Neural cell (in vitro differentiated cells): Measurements from ENCODE around the gene EFCAB8. TPM values are rescaled to one million over a fixed set of nuclear protein-coding genes. Genes with fewer than 3 reads are reported as not detected.

Experiments
- H2AFZ ChIP-seq: fragments of 200-600, 300-800 bp; sonication (generic), shearing (Covaris generic); 2 replicates; pipeline ENCODE4 v1.6.0; 2014; ENCODE audit warnings: low read depth, mild to moderate bottlenecking, antibody characterized with exemption, low read length, moderate library complexity
- H3F3A ChIP-seq: fragments of 200-600 bp; shearing (Covaris generic); 2 replicates; pipeline ENCODE4 v1.6.1; 2016; ENCODE audit warnings: mild to moderate bottlenecking, moderate library complexity, mixed read lengths, antibody characterized with exemption, low read length; ENCODE audit not compliant: insufficient read depth, poor library complexity, severe bottlenecking
- H3K27ac ChIP-seq: fragments of 200-600, 300-800 bp; sonication (generic), shearing (Covaris generic); 2 replicates; pipeline ENCODE4 v1.5.1; 2014; ENCODE audit warnings: mild to moderate bottlenecking, low read length, moderate library complexity
- H3K27me3 ChIP-seq: fragments of 300-800, 200-600 bp; sonication (generic), shearing (Covaris generic); 2 replicates; pipeline ENCODE4 v1.6.0; 2014; ENCODE audit warnings: mild to moderate bottlenecking, low read depth, low read length, moderate library complexity; ENCODE audit not compliant: insufficient read depth
- H3K36me3 ChIP-seq: fragments of 300-800, 200-600 bp; sonication (generic), shearing (Covaris generic); 2 replicates; pipeline ENCODE4 v1.5.1; 2014; ENCODE audit warnings: mild to moderate bottlenecking, antibody characterized with exemption, low read length, moderate library complexity; ENCODE audit not compliant: insufficient read depth
- H3K4me2 ChIP-seq: fragments of 300-800, 200-600 bp; sonication (generic), shearing (Covaris generic); 2 replicates; pipeline ENCODE4 v1.6.0; 2014; ENCODE audit warnings: mild to moderate bottlenecking, low read length
- H3K4me3 ChIP-seq: fragments of 300-800, 200-600 bp; sonication (generic), shearing (Covaris generic); 2 replicates; pipeline ENCODE4 v1.5.1; 2014; ENCODE audit warnings: mild to moderate bottlenecking, low read length, moderate library complexity
- H3K79me2 ChIP-seq: fragments of 200-600 bp; shearing (Covaris generic); replicated peaks from 2 replicates; pipeline ENCODE4 v1.6.0; 2014; ENCODE audit warnings: mild to moderate bottlenecking, low read length, moderate library complexity; ENCODE audit not compliant: insufficient read depth
- H3K9ac ChIP-seq: fragments of 300-800, 200-600 bp; sonication (generic), shearing (Covaris generic); 2 replicates; pipeline ENCODE4 v1.6.1; 2016; ENCODE audit warnings: mild to moderate bottlenecking, low read length, mixed read lengths
- H3K9me2 ChIP-seq: fragments of 200-600 bp; shearing (Covaris generic); 2 replicates; pipeline ENCODE4 v1.6.1; 2016; ENCODE audit warnings: mild to moderate bottlenecking, low read length, mixed read lengths; ENCODE audit not compliant: insufficient read depth
- H3K9me3 ChIP-seq: fragments of 200-600, 300-800 bp; sonication (generic), shearing (Covaris generic); 2 replicates; pipeline ENCODE4 v1.6.1; 2016; ENCODE audit warnings: mild to moderate bottlenecking, mixed run types, low read length, moderate library complexity, mixed read lengths
- H4K20me1 ChIP-seq: fragments of 200-600 bp; shearing (Covaris generic); 2 replicates; pipeline ENCODE4 v1.6.1; 2016; ENCODE audit warnings: mild to moderate bottlenecking, mixed run types; ENCODE audit not compliant: insufficient read depth
- CTCF ChIP-seq: fragments of 450-650 bp; IDR thresholded peaks from 2 replicates; pipeline ENCODE4 v1.5.1; 2014; ENCODE audit warnings: antibody characterized with exemption, mild to moderate bottlenecking, moderate library complexity; ENCODE audit not compliant: poor library complexity, severe bottlenecking
- EP300 ChIP-seq: fragments of 450-650 bp; conservative IDR thresholded peaks from 2 replicates; pipeline ENCODE4 v1.6.1; 2014; ENCODE audit warnings: antibody characterized with exemption, mild to moderate bottlenecking, moderate library complexity; ENCODE audit not compliant: poor library complexity, severe bottlenecking
- EZH2 ChIP-seq: fragments of 200-600, 300-800 bp; shearing (Covaris generic), sonication (generic); IDR thresholded peaks from 2 replicates; pipeline ENCODE4 v1.6.1; 2014; ENCODE audit warnings: antibody characterized with exemption, low read length, borderline replicate concordance, mild to moderate bottlenecking; ENCODE audit not compliant: insufficient read depth, poor library complexity, severe bottlenecking
- MXI1 ChIP-seq: fragments of 450-650 bp; conservative IDR thresholded peaks from 2 replicates; pipeline ENCODE4 v1.6.1; 2014; ENCODE audit warnings: antibody characterized with exemption, mild to moderate bottlenecking; ENCODE audit not compliant: poor library complexity, severe bottlenecking
- POLR2AphosphoS5 ChIP-seq: IDR thresholded peaks from 2 replicates; pipeline ENCODE4 v1.6.1; 2012
- RAD21 ChIP-seq: fragments of 450-650 bp; conservative IDR thresholded peaks from 2 replicates; pipeline ENCODE4 v1.6.1; 2014; ENCODE audit warnings: antibody characterized with exemption, mild to moderate bottlenecking, moderate library complexity
- REST ChIP-seq: IDR thresholded peaks from 2 replicates; pipeline ENCODE4 v1.6.1; 2012; ENCODE audit warnings: borderline replicate concordance
- SMC3 ChIP-seq: fragments of 450-650 bp; conservative IDR thresholded peaks from 2 replicates; pipeline ENCODE4 v1.6.1; 2014; ENCODE audit warnings: antibody characterized with exemption, mild to moderate bottlenecking, moderate library complexity; ENCODE audit not compliant: poor library complexity
- TAF1 ChIP-seq: IDR thresholded peaks from 2 replicates; pipeline ENCODE4 v1.6.1; 2012; ENCODE audit warnings: low read depth
- polyA plus RNA-seq: library from polyadenylated mRNA; depleted of rRNA; stranded (reverse); fragments of >200 nt; gene quantifications from 2 replicates; pipeline ENCODE4 v1.2.3, GENCODE V29; 2014

The EFCAB8 gene
- polyA plus RNA-seq, 1 donor from 2014 or later, result not detected

GRCh38 chr20:32967961-32968457 is 109.3 kb downstream of the EFCAB8 start:
- H3K27ac ChIP-seq, result no peak overlapping the region
- no peak overlapping the region for H3K9ac ChIP-seq
- no peak overlapping the region for H3K4me2 ChIP-seq
- no peaks in the 10 kb centered on the region for H3K9me3 ChIP-seq
- TF ChIP-seq REST, result no peak
- TF ChIP-seq RAD21, result no peak
- TF ChIP-seq EZH2, result no peak
- TF ChIP-seq CTCF, result no peak
- no peak for TF ChIP-seq TAF1
- TF ChIP-seq SMC3, result no peak
- TF ChIP-seq EP300, result no peak
- TF ChIP-seq POLR2AphosphoS5, result no peak
- no peak for TF ChIP-seq MXI1
- no peak overlapping the region for H2AFZ ChIP-seq
- H3K4me3 ChIP-seq, result no peak overlapping the region
- H3K79me2 ChIP-seq, result no peaks in the 10 kb centered on the region
- no peaks in the 10 kb centered on the region for H3F3A ChIP-seq
- H3K9me2 ChIP-seq, result no peaks in the 10 kb centered on the region
- H3K27me3 ChIP-seq, result no peaks in the 10 kb centered on the region
- no peaks in the 10 kb centered on the region for H4K20me1 ChIP-seq
- H3K36me3 ChIP-seq, result no peaks in the 10 kb centered on the region

- TF ChIP-seq POLR2AphosphoS5, result no peak
- no peak for TF ChIP-seq EZH2
- TF ChIP-seq EP300, result no peak
- no peak for TF ChIP-seq CTCF
- no peak for TF ChIP-seq SMC3
- Histone ChIP-seq H3K9ac (no peak overlapping the region), H4K20me1 (no peaks in the 10 kb centered on the region), H2AFZ (no peak overlapping the region), H3K36me3 (no peaks in the 10 kb centered on the region), H3K4me2 (no peak overlapping the region), H3K27ac (no peak overlapping the region), H3K4me3 (no peak overlapping the region), H3K9me2 (no peaks in the 10 kb centered on the region), H3K79me2 (no peaks in the 10 kb centered on the region), H3K9me3 (no peaks in the 10 kb centered on the region), H3K27me3 (no peaks in the 10 kb centered on the region), H3F3A (no peaks in the 10 kb centered on the region)
Observed at GRCh38 chr20:32968478-32969241, 109.9 kb downstream of the EFCAB8 start.
